GM21367 (cell line): Measurements from ENCODE around the gene TP63.
"Not testable (repeated sequence)": the region's sequence is repeated elsewhere in the genome, so short reads cannot be mapped to it uniquely, and the experiment has no call there.

Source experiments
- ATAC-seq: cut with Tn5 transposase; IDR thresholded peaks from one replicate; pipeline ENCODE4 v1.9.1; 2021; ENCODE audit not compliant: unreplicated experiment

TP63 gene

GRCh38 chr3:189720736-189721417 is 89.7 kb downstream of the TP63 start:
- ATAC-seq: no peak

- no peak for ATAC-seq
Measured at GRCh38 chr3:189721873-189722665, 90.9 kb downstream of the TP63 start.

- ATAC-seq: no peak
Measured at GRCh38 chr3:189724356-189724755, 93.2 kb downstream of the TP63 start.

- ATAC-seq: no peak
Measured at GRCh38 chr3:189726277-189726676, 95.1 kb downstream of the TP63 start.

GRCh38 chr3:189727158-189727557 is 96.0 kb downstream of the TP63 start:
- ATAC-seq: no peak

- no peak for ATAC-seq
Measured at GRCh38 chr3:189727898-189728297, 96.7 kb downstream of the TP63 start.

GRCh38 chr3:189728915-189729314 is 97.7 kb downstream of the TP63 start:
- no peak for ATAC-seq

- no peak for ATAC-seq
Measured at GRCh38 chr3:189734061-189734460, 102.9 kb downstream of the TP63 start.

GRCh38 chr3:189735913-189736312 is 104.7 kb downstream of the TP63 start:
- ATAC-seq: no peak

- no peak for ATAC-seq
Measured at GRCh38 chr3:189737071-189737470, 105.9 kb downstream of the TP63 start.

GRCh38 chr3:189737619-189738018 is 106.4 kb downstream of the TP63 start:
- ATAC-seq: no peak

- no peak for ATAC-seq
Measured at GRCh38 chr3:189739378-189739777, 108.2 kb downstream of the TP63 start.

- no peak for ATAC-seq
Measured at GRCh38 chr3:189740156-189740555, 109.0 kb downstream of the TP63 start.

GRCh38 chr3:189744235-189744634 is 113.0 kb downstream of the TP63 start:
- no peak for ATAC-seq

GRCh38 chr3:189745622-189746021 is 114.4 kb downstream of the TP63 start:
- no peak for ATAC-seq

GRCh38 chr3:189748046-189748445 is 116.9 kb downstream of the TP63 start:
- ATAC-seq: no peak

GRCh38 chr3:189750972-189751371 is 119.8 kb downstream of the TP63 start:
- ATAC-seq: not testable (repeated sequence)

GRCh38 chr3:189754356-189754755 is 123.2 kb downstream of the TP63 start:
- ATAC-seq: no peak

- no peak for ATAC-seq
Measured at GRCh38 chr3:189756582-189757078, 125.4 kb downstream of the TP63 start.

- no peak for ATAC-seq
Measured at GRCh38 chr3:189758186-189758585, 127.0 kb downstream of the TP63 start.

GRCh38 chr3:189766416-189766815 is 135.2 kb downstream of the TP63 start:
- no peak for ATAC-seq

GRCh38 chr3:189771842-189772450 is 140.8 kb downstream of the TP63 start:
- ATAC-seq: no peak
